DND-41 (cell line): ENCODE measurements around the gene BTRC.

Experiments
- EZH2 ChIP-seq: IDR thresholded peaks from 3 replicates; pipeline ENCODE4 v1.6.1; 2012; ENCODE audit warnings: borderline replicate concordance, low read depth, mild to moderate bottlenecking, moderate library complexity, low read length, inconsistent platforms; ENCODE audit not compliant: severe bottlenecking
- TF ChIP-seq, protein P1 (sequence below): IDR thresholded peaks from 2 replicates; pipeline ENCODE4 v1.5.1; 2012; ENCODE audit warnings: borderline replicate concordance, low read length, moderate library complexity, mild to moderate bottlenecking; ENCODE audit not compliant: poor library complexity, severe bottlenecking; ENCODE audit errors: extremely low read depth

- no peak for TF ChIP-seq EZH2
- TF ChIP-seq, protein P1, sequence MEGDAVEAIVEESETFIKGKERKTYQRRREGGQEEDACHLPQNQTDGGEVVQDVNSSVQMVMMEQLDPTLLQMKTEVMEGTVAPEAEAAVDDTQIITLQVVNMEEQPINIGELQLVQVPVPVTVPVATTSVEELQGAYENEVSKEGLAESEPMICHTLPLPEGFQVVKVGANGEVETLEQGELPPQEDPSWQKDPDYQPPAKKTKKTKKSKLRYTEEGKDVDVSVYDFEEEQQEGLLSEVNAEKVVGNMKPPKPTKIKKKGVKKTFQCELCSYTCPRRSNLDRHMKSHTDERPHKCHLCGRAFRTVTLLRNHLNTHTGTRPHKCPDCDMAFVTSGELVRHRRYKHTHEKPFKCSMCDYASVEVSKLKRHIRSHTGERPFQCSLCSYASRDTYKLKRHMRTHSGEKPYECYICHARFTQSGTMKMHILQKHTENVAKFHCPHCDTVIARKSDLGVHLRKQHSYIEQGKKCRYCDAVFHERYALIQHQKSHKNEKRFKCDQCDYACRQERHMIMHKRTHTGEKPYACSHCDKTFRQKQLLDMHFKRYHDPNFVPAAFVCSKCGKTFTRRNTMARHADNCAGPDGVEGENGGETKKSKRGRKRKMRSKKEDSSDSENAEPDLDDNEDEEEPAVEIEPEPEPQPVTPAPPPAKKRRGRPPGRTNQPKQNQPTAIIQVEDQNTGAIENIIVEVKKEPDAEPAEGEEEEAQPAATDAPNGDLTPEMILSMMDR, result no peak
These were observed 43.2 kb downstream of the BTRC start for GRCh38 chr10:101397140-101397539.
